ENCODE data around the gene SYF2. TPM values are rescaled to one million over a fixed set of nuclear protein-coding genes. Genes with fewer than 3 reads are reported as not detected.

SYF2 gene
- total and polyA plus RNA-seq, 2 of the 13 experiments (the other 11 are each of a cell fraction or from before 2014, with no cell fraction given) = 17.8 to 34.1 TPM

GRCh38 chr1:25219661-25220251 is 12.5 kb downstream of the SYF2 start (continued):
- TF ChIP-seq SNRNP70 (IDR thresholded peaks at IDR 0.05; ENCODE audit: low read depth, low read length) = no peak
- TF ChIP-seq ZNF772 (CRISPR knock-in tag; IDR thresholded peaks at IDR 0.05) = no peak
- no peak for TF ChIP-seq SAFB2 (CRISPR knock-in tag; IDR thresholded peaks at IDR 0.05; ENCODE audit: borderline replicate concordance, low read depth)

GRCh38 chr1:25217598-25218232 is 14.6 kb downstream of the SYF2 start:
- POLR2A ChIA-PET = interaction anchor here (0.9 to 2.1 kb wide), 2 partner anchors 15 kb away, joined by 4 to 7 read pairs; partner anchors contain the start of gene SYF2
- no peak for DNase-seq (ENCODE audit: low spot score)
- H3K4me2 ChIP-seq (ENCODE audit: low read depth, low read length) = no peak overlapping the region
- CTCF ChIA-PET (ENCODE audit: low intra/inter-chr PET ratio, low total read pairs) = interaction anchor here (1.2 kb wide), 1 partner anchor 100 kb away, joined by 3 read pairs; no protein-coding TSS in a partner anchor
- ATAC-seq = peak; percentile 76
- H3K4me3 ChIP-seq (replicated peaks in 1 of 3; ENCODE audit: insufficient read depth in 1 of 3, low read depth in 2 of 3, low read length in 3 of 3) = no peak overlapping the region
- H3K9me3 ChIP-seq (ENCODE audit: low read length) = no peaks in the 10 kb centered on the region
- 66% methylated on average over 8 of the region's 8 CpGs for WGBS (ENCODE audit: low lambda C conversion rate)
- H3K27me3 ChIP-seq (ENCODE audit: control insufficient read depth in 1 of 2, insufficient read depth in 2 of 2, low read length in 2 of 2) = no peaks in the 10 kb centered on the region
- no peaks in the 10 kb centered on the region for H4K20me1 ChIP-seq (ENCODE audit: insufficient read depth, low read length)
- in situ Hi-C loops (cut with HindIII; ENCODE audit: extremely low pct_ligation_motif_present, low pct_unique_long_range_greater_than_20kb) (no loop called here), intact Hi-C loops (cut with micrococcal nuclease; ENCODE audit: unreplicated experiment) (no loop called here)
- no peak overlapping the region for H3K27ac ChIP-seq (ENCODE audit: extremely low read length, insufficient read depth, low read length)
- TF ChIP-seq STAG1 (CRISPR knock-in tag; IDR thresholded peaks at IDR 0.05) (peak; percentile 70), REPIN1 (CRISPR knock-in tag; IDR thresholded peaks at IDR 0.05; ENCODE audit: borderline replicate concordance, low read depth) (no peak), CTCF (CRISPR knock-in tag; IDR thresholded peaks at IDR 0.05) (peak; percentile 57)
- no peak overlapping the region for H3K9ac ChIP-seq (ENCODE audit: insufficient read depth, low read depth, low read length)
- H2AFZ ChIP-seq (ENCODE audit: low read length) = no peak overlapping the region
- peaks cover 1 to 8% of the 10 kb centered on the region in 2 experiments; a peak in 2 of 5 replicates for H3K36me3 ChIP-seq (replicated peaks in 1 of 2; ENCODE audit: control insufficient read depth in 1 of 2, insufficient read depth in 2 of 2, low read length in 2 of 2)
- no TSS peak for BruUV-seq (replicated peaks)
- H3K4me1 ChIP-seq (ENCODE audit: insufficient read depth, low read length) = peaks cover 28% of the 10 kb centered on the region
- FAIRE-seq = no peak
- H3K79me2 ChIP-seq (ENCODE audit: insufficient read depth, low read length) = no peaks in the 10 kb centered on the region

Measured in HepG2 (cell line).